Nephron progenitor cell (in vitro differentiated cells): ENCODE results near the gene CCND1.

Experiments
- DNase-seq: peaks from one replicate; pipeline ENCODE4 v3.0.0; 2021
- H3K27ac Mint-ChIP-seq: 2 replicates; pipeline ENCODE4 v1.8.0; 2021; ENCODE audit warnings: mild to moderate bottlenecking, moderate library complexity, mixed read lengths
- H3K27me3 Mint-ChIP-seq: 2 replicates; pipeline ENCODE4 v1.8.0; 2021; ENCODE audit warnings: mild to moderate bottlenecking, low read depth, mixed read lengths; ENCODE audit not compliant: poor library complexity
- H3K36me3 Mint-ChIP-seq: 2 replicates; pipeline ENCODE4 v1.8.0; 2021; ENCODE audit warnings: low read depth, mixed read lengths
- H3K4me1 Mint-ChIP-seq: 2 replicates; pipeline ENCODE4 v1.8.0; 2021; ENCODE audit warnings: mixed read lengths
- H3K4me3 Mint-ChIP-seq: 2 replicates; pipeline ENCODE4 v1.8.0; 2021; ENCODE audit warnings: mild to moderate bottlenecking, moderate library complexity, mixed read lengths
- H3K9me3 Mint-ChIP-seq: 2 replicates; pipeline ENCODE4 v1.8.0; 2021; ENCODE audit warnings: mild to moderate bottlenecking, moderate library complexity, mixed read lengths
- CTCF ChIP-seq: fragments of 200-600 bp; sonication (generic); IDR thresholded peaks from 2 replicates; pipeline ENCODE4 v1.5.0; 2021; ENCODE audit warnings: antibody characterized with exemption

Gene CCND1

DNA sequence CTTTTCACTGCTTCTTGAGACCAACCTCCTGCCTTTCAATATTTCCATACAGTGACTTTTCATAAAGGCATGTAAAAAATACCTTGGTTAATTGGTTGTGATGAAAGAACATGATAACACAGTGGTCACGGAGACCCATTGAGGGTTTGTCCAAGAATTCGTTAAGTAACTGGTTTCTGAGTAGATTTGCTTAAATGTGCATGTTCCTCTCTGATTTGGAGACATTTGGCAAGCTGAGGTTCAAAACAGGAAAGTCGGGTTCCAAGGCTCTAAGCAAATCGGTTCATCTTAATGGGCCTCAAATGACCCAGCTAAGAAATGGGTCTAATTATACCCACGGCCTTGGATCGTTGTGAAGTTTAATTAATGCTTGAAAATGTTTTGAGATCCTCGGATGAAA lies 36.9 kb upstream of the CCND1 start:
- H3K4me1 Mint-ChIP-seq = peaks cover 26% of the 10 kb centered on the region
- H3K27ac Mint-ChIP-seq = no peak overlapping the region
- TF ChIP-seq CTCF = no peak
- H3K36me3 Mint-ChIP-seq = no peaks in the 10 kb centered on the region
- no peak overlapping the region for H3K4me3 Mint-ChIP-seq
- H3K9me3 Mint-ChIP-seq = peaks cover 28% of the 10 kb centered on the region
- no peak for DNase-seq
- H3K27me3 Mint-ChIP-seq = peaks cover 39% of the 10 kb centered on the region

DNA sequence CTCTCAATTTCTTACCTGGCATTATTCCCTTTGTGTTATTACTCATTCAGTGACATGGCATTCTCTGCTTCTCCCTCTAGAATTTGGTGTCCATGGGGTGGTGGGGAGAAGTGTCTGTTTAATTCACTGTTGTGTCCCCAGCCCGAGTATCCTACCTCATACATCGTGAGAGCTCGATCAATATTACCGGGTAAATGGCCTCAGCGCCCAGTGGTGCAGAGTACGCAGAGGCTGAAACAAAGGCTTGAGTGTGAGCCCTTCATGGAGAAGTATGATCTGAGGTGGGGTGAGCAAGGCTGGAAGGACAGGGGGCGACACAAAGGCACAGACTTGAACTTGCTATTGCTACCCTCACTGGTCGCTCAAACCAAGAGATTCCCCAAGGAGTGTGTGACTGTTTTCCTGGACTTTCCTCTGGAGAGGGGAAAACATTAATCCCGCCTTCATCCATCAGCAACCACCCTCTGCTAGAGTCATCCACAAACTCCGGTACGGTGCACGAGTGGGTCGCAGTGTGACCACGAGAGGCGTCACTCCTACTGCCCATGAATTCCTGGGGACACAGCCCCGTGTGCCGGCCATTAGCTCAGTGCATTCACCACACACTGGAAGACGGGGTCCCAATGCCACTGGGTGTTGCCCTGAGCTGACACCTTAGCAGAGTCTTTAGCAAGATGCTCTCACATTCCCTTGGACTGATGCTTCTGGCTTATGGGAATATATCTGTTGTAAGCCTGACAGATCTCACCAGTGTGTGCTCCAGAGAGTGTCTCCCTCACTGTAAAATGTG lies 35.0 kb upstream of the CCND1 start:
- H3K4me3 Mint-ChIP-seq = no peak overlapping the region
- peaks cover 26% of the 10 kb centered on the region for H3K4me1 Mint-ChIP-seq
- no peak for DNase-seq
- peaks cover 40% of the 10 kb centered on the region for H3K27me3 Mint-ChIP-seq
- no peak for TF ChIP-seq CTCF
- no peak overlapping the region for H3K27ac Mint-ChIP-seq
- peaks cover 46% of the 10 kb centered on the region for H3K9me3 Mint-ChIP-seq
- no peaks in the 10 kb centered on the region for H3K36me3 Mint-ChIP-seq

- peaks cover 7% of the 10 kb centered on the region for H3K4me1 Mint-ChIP-seq
- TF ChIP-seq CTCF = no peak
- no peak overlapping the region for H3K4me3 Mint-ChIP-seq
- H3K27ac Mint-ChIP-seq = no peak overlapping the region
- peaks cover 42% of the 10 kb centered on the region for H3K9me3 Mint-ChIP-seq
- no peak for DNase-seq
- H3K36me3 Mint-ChIP-seq = no peaks in the 10 kb centered on the region
- peaks cover 19% of the 10 kb centered on the region for H3K27me3 Mint-ChIP-seq
These were observed 31.6 kb upstream of the CCND1 start for GRCh38 chr11:69609351-69609750.

- Mint-ChIP-seq H3K27ac (no peak overlapping the region), H3K4me3 (no peak overlapping the region), H3K9me3 (peaks cover 42% of the 10 kb centered on the region), H3K27me3 (peaks cover 10% of the 10 kb centered on the region), H3K36me3 (no peaks in the 10 kb centered on the region), H3K4me1 (peaks cover 16% of the 10 kb centered on the region)
- TF ChIP-seq CTCF = no peak
- no peak for DNase-seq
These were observed 29.1 kb upstream of the CCND1 start for GRCh38 chr11:69611548-69612526.

DNA sequence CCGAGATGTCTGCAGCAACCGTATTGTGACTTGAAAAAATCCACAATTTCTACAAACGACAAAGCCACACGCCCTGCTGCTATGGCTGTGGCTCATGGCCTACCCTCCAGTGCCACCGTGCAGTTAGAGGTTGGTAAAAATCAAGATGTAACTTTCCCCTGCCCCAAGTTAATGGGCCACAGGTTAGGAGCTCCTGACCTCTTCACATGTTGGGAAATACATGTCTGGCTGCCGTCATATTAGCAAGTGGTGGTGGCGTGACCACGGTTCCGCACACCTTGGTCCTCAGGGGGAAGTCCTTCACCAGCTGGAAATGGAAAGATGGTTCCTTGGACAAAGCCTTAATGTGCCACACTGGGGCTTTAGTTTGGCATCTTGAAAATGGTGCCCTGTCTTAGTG lies 27.4 kb upstream of the CCND1 start:
- Mint-ChIP-seq H3K9me3 (peaks cover 31% of the 10 kb centered on the region), H3K36me3 (no peaks in the 10 kb centered on the region), H3K27me3 (peaks cover 10% of the 10 kb centered on the region), H3K27ac (no peak overlapping the region), H3K4me1 (peaks cover 16% of the 10 kb centered on the region), H3K4me3 (no peak overlapping the region)
- no peak for TF ChIP-seq CTCF
- no peak for DNase-seq
